ELR (cell line): ENCODE results near the gene CUBN.

Experiments
- DNase-seq: peaks from one replicate; pipeline ENCODE4 v3.0.0-alpha.2; 2015; ENCODE audit warnings: low read depth

Gene CUBN

GRCh38 chr10:17141504-17142229 is 12.1 kb upstream of the CUBN start:
- DNase-seq, result no peak

- DNase-seq, result no peak
These were observed 10.8 kb upstream of the CUBN start for GRCh38 chr10:17140386-17140761.

- DNase-seq, result no peak
These were observed 8.9 kb upstream of the CUBN start for GRCh38 chr10:17138460-17139042.

- DNase-seq, result no peak
These were observed 5.2 kb upstream of the CUBN start for GRCh38 chr10:17134737-17135260.

GRCh38 chr10:17134282-17134681 is 4.7 kb upstream of the CUBN start:
- no peak for DNase-seq

- DNase-seq, result no peak
These were observed 1.4 kb downstream of the CUBN start for GRCh38 chr10:17128261-17128660.

- DNase-seq, result no peak
These were observed 3.3 kb downstream of the CUBN start for GRCh38 chr10:17126327-17126726.

- DNase-seq, result peak; percentile 16
These were observed 4.3 kb downstream of the CUBN start for GRCh38 chr10:17125206-17125893.

GRCh38 chr10:17123961-17124360 is 5.7 kb downstream of the CUBN start:
- DNase-seq, result no peak

- DNase-seq, result peak; percentile 84
These were observed 6.6 kb downstream of the CUBN start for GRCh38 chr10:17122726-17123661.

- DNase-seq, result no peak
These were observed 7.6 kb downstream of the CUBN start for GRCh38 chr10:17122052-17122451.

GRCh38 chr10:17120694-17121093 is 8.9 kb downstream of the CUBN start:
- no peak for DNase-seq

GRCh38 chr10:17119845-17120244 is 9.8 kb downstream of the CUBN start:
- no peak for DNase-seq

GRCh38 chr10:17116193-17116592 is 13.4 kb downstream of the CUBN start:
- no peak for DNase-seq

GRCh38 chr10:17115683-17116082 is 13.9 kb downstream of the CUBN start:
- peak; percentile 85 for DNase-seq

GRCh38 chr10:17114878-17115444 is 14.7 kb downstream of the CUBN start:
- peak; percentile 38 for DNase-seq

- DNase-seq, result peak; percentile 15
These were observed 15.6 kb downstream of the CUBN start for GRCh38 chr10:17113889-17114540.

GRCh38 chr10:17113346-17113745 is 16.3 kb downstream of the CUBN start:
- peak; percentile 98 for DNase-seq

- DNase-seq, result no peak
These were observed 17.0 kb downstream of the CUBN start for GRCh38 chr10:17112566-17112965.

GRCh38 chr10:17109475-17110207 is 20.0 kb downstream of the CUBN start:
- peak; percentile 90 for DNase-seq
